ENCODE measurements around the gene SEC14L2. TPM values are rescaled to one million over a fixed set of nuclear protein-coding genes. Genes with fewer than 3 reads are reported as not detected.

SEC14L2 gene
- total RNA-seq, 1 experiment from 2014 or later, result 8.2 TPM

DNA sequence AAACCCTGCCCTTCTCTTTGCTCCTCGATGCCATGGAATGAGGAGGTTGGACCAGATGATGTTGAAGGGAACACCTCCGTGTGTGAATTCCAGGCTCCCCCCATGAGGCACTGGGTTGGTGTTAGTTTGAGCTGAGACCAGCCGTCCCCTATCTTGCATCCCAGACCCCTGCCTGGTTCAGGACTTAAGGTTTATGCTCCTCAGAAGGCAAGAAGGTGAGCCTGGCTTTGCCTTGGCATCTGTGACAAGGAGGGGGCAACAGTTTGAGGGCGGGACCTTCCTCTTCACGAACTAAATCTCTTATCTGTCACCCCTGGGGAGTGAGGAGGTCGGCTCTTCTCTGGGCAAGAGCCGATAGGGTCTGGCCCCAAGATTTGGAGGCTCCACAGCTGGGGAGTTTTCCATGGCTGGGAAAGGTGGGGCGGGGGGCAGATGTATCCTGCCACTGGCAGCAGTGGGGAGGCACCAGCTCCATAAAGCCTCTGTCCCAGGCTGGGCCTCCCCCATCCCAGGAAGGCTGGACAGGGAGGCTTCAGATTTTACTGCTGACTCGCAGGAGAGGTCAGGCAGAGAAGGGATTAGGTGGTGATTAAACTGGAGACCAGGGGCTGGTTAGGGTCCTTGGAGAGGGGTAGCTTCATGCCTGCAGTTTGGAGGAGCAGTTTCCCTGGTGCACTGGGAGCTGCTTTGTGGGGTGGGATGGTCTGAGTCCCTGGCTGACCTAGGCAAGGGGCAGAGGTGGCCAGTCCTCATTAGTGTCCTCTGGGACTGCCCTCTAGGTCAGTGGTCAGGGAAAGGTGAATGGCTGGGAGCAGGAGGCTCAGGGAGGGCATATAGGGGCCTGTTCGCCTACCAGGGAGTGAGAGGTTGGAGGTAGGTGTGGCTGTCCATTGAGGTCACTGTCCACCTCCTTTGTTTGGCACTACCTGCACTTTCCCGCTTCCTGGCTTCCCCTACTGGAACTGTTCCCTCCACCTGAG is 1.1 kb downstream of the SEC14L2 start:
- Mint-ChIP-seq H3K27me3 (ENCODE audit: low read depth) (peaks cover 45% of the 10 kb centered on the region), H3K36me3 (ENCODE audit: insufficient read depth in 1 of 3, low read depth in 3 of 3) (peaks cover 0 to 5% (median 3%) of the 10 kb centered on the region in 3 experiments; a peak in 3 of 7 replicates), H3K27ac (no peak overlapping the region), H3K4me3 (peak overlapping the region; percentile 80 to 88), H3K4me1 (peaks cover 38 to 41% of the 10 kb centered on the region in 2 experiments), H3K9me3 (no peaks in the 10 kb centered on the region; a peak in 2 of 5 replicates)
- Histone ChIP-seq H3K23me2 (ENCODE audit: insufficient read length, low read depth, low read length, poor library complexity, severe bottlenecking) (peaks cover 7% of the 10 kb centered on the region), H3K27me3 (ENCODE audit: insufficient read depth, low read length) (peaks cover 4% of the 10 kb centered on the region; the same call in 1 of the 2 replicates), H3K4me1 (ENCODE audit: insufficient read depth, low read length) (peaks cover 6% of the 10 kb centered on the region; the same call in 1 of the 2 replicates), H4K5ac (ENCODE audit: insufficient read length, low read depth, low read length) (no peak overlapping the region), H4K8ac (replicated peaks; ENCODE audit: insufficient read length, low read depth, low read length) (no peak overlapping the region), H2AFZ (ENCODE audit: low read length) (no peak overlapping the region), H2BK20ac (ENCODE audit: low read depth, low read length, poor library complexity, severe bottlenecking) (no peak overlapping the region), H3K79me1 (ENCODE audit: insufficient read depth, low read depth, low read length, poor library complexity, severe bottlenecking) (no peaks in the 10 kb centered on the region), H3K4ac (ENCODE audit: low read depth, low read length) (no peak overlapping the region), H2BK120ac (ENCODE audit: low read depth, low read length, poor library complexity, severe bottlenecking) (no peak overlapping the region), H3K18ac (ENCODE audit: insufficient read length, low read depth, low read length) (no peak overlapping the region), H3K56ac (ENCODE audit: insufficient read length, low read depth, low read length) (no peak overlapping the region), H2BK15ac (ENCODE audit: low read depth, low read length) (no peak overlapping the region; the same call in 1 of the 2 replicates), H2BK12ac (ENCODE audit: insufficient read length, low read depth, low read length) (no peak overlapping the region), H3K23ac (ENCODE audit: insufficient read length, low read depth, low read length) (no peak overlapping the region), H2BK5ac (ENCODE audit: insufficient read length, low read length) (no peak overlapping the region), H3K27ac (ENCODE audit: insufficient read length, low read depth, low read length) (no peak overlapping the region), H3K14ac (ENCODE audit: insufficient read depth, low read length) (no peak overlapping the region; the same call in 1 of the 2 replicates), H3K9me3 (ENCODE audit: control insufficient read depth, low read depth, low read length) (no peaks in the 10 kb centered on the region), H3K9ac (ENCODE audit: extremely low read depth, insufficient read length, low read length) (peak overlapping the region; percentile 61), H3T11ph (ENCODE audit: low read length) (no peak overlapping the region), H3K79me2 (ENCODE audit: insufficient read depth, low read length) (no peaks in the 10 kb centered on the region), H2AK5ac (ENCODE audit: insufficient read length, low read length) (no peak overlapping the region), H4K91ac (ENCODE audit: insufficient read length, low read depth, low read length) (no peak overlapping the region), H4K20me1 (ENCODE audit: control insufficient read depth, insufficient read depth, insufficient read length) (no peaks in the 10 kb centered on the region), H3K4me2 (ENCODE audit: insufficient read depth, insufficient read length, low read length) (peak overlapping the region; percentile 91)
- TF ChIP-seq, protein P1, sequence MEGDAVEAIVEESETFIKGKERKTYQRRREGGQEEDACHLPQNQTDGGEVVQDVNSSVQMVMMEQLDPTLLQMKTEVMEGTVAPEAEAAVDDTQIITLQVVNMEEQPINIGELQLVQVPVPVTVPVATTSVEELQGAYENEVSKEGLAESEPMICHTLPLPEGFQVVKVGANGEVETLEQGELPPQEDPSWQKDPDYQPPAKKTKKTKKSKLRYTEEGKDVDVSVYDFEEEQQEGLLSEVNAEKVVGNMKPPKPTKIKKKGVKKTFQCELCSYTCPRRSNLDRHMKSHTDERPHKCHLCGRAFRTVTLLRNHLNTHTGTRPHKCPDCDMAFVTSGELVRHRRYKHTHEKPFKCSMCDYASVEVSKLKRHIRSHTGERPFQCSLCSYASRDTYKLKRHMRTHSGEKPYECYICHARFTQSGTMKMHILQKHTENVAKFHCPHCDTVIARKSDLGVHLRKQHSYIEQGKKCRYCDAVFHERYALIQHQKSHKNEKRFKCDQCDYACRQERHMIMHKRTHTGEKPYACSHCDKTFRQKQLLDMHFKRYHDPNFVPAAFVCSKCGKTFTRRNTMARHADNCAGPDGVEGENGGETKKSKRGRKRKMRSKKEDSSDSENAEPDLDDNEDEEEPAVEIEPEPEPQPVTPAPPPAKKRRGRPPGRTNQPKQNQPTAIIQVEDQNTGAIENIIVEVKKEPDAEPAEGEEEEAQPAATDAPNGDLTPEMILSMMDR (conservative IDR thresholded peaks at IDR 0.05), result no peak
- DNase-seq, result no peak
- WGBS (ENCODE audit: extremely low coverage, insufficient read length, low lambda C conversion rate), result no CpG with 5 or more reads among the region's 11 CpGs
